Measurements from ENCODE around the gene ECPAS. TPM values are rescaled to one million over a fixed set of nuclear protein-coding genes. Genes with fewer than 3 reads are reported as not detected.

ECPAS gene
- total and polyA plus RNA-seq, 2 donors (not counting 1 experiment from before 2014, with no cell fraction given), result 12.9 to 69.5 TPM

DNA sequence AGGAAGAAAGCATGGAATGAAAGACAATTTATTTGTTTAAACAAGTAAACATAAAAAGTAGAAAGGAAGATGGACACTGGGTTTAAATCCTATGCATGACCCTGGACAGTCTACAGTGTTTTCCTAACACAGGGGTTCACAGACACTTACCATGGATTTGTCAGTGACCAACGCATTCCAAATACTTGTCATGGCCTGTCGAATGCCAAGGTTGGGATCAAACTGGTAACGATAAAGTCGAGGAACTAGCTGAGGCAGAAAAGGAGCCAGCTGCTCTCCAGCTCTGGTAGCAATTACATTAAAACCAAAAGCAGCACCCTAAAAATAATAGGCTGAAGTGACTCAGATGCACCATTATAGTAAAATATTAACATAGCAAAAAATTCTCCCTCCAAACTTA lies 94.8 kb downstream of the ECPAS start:
- H3K4me3 Mint-ChIP-seq, result no peak overlapping the region
- Histone ChIP-seq H3K27ac (ENCODE audit: low read length in 2 of 2) (no peak overlapping the region), H4K20me1 (ENCODE audit: control insufficient read depth, insufficient read depth, low read length, poor library complexity, severe bottlenecking) (no peaks in the 10 kb centered on the region), H3K9ac (ENCODE audit: low read length) (no peak overlapping the region), H3K27me3 (replicated peaks in 1 of 4; ENCODE audit: control extremely low read depth in 1 of 4, control insufficient read depth in 3 of 4, insufficient read depth in 4 of 4, low read length in 3 of 4) (no peaks in the 10 kb centered on the region), H3K4me2 (replicated peaks; ENCODE audit: low read depth, low read length, poor library complexity, severe bottlenecking) (no peak overlapping the region), H2AFZ (ENCODE audit: insufficient read depth, low read depth, low read length, poor library complexity, severe bottlenecking) (no peak overlapping the region), H3K9me3 (ENCODE audit: control extremely low read depth in 1 of 3, control insufficient read depth in 2 of 3, insufficient read depth in 1 of 3, low read length in 2 of 3) (no peaks in the 10 kb centered on the region), H3K79me2 (ENCODE audit: control insufficient read depth, insufficient read depth, low read length) (no peaks in the 10 kb centered on the region), H3K4me1 (ENCODE audit: control insufficient read depth in 2 of 2, insufficient read depth in 2 of 2, low read length in 2 of 2) (no peaks in the 10 kb centered on the region), H3K4me3 (ENCODE audit: control extremely low read depth in 1 of 5, extremely low read depth in 1 of 5, insufficient read depth in 1 of 5, low read depth in 2 of 5, low read length in 4 of 5) (no peak overlapping the region), H3K36me3 (replicated peaks in 1 of 2; ENCODE audit: control extremely low read depth in 1 of 2, control insufficient read depth in 1 of 2, extremely low read depth in 1 of 2, insufficient read depth in 2 of 2, low read length in 1 of 2) (peaks cover 2 to 64% of the 10 kb centered on the region in 2 experiments)
- DNase-seq, result no peak
- WGBS (ENCODE audit: insufficient coverage), result 100% methylated on average over 2 of the region's 4 CpGs
- no peaks in the 10 kb centered on the region for H3K9me3 Mint-ChIP-seq (ENCODE audit: insufficient read depth)
- TF ChIP-seq, protein P1, sequence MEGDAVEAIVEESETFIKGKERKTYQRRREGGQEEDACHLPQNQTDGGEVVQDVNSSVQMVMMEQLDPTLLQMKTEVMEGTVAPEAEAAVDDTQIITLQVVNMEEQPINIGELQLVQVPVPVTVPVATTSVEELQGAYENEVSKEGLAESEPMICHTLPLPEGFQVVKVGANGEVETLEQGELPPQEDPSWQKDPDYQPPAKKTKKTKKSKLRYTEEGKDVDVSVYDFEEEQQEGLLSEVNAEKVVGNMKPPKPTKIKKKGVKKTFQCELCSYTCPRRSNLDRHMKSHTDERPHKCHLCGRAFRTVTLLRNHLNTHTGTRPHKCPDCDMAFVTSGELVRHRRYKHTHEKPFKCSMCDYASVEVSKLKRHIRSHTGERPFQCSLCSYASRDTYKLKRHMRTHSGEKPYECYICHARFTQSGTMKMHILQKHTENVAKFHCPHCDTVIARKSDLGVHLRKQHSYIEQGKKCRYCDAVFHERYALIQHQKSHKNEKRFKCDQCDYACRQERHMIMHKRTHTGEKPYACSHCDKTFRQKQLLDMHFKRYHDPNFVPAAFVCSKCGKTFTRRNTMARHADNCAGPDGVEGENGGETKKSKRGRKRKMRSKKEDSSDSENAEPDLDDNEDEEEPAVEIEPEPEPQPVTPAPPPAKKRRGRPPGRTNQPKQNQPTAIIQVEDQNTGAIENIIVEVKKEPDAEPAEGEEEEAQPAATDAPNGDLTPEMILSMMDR (IDR thresholded peaks at IDR 0.05), result no peak
- no peak for TF ChIP-seq EZH2 (IDR thresholded peaks at IDR 0.05; ENCODE audit: borderline replicate concordance, insufficient read depth, low read depth, low read length, poor library complexity, severe bottlenecking)
- POLR2A ChIA-PET, result no interaction called here
- ATAC-seq (ENCODE audit: low read depth), result no peak
- H3K27me3 Mint-ChIP-seq, result no peaks in the 10 kb centered on the region
- intact Hi-C loops (cut with micrococcal nuclease), result no loop called here
- CTCF ChIA-PET, result no interaction called here
- H3K4me1 Mint-ChIP-seq, result no peaks in the 10 kb centered on the region
- H3K27ac Mint-ChIP-seq, result no peak overlapping the region

DNA sequence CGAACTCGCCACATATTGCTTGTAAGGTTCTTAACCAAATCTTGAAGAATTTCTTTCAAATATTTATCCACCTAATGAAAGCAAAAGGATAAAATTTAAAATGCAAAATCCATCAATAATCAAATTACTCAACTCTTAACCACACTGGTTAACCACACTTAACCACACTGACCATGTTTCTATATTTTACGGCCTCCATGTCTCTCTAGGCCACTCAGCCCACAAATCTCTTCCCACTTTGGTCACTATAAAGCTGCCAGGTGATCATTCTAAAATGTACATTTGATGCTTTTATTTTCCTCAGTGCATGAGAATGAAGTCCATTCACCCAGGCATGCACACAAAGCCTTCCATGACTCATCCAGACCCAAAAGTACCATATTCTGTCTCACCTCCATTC lies 97.8 kb downstream of the ECPAS start:
- intact Hi-C loops (cut with micrococcal nuclease), result no loop called here
- H2AFZ ChIP-seq (ENCODE audit: insufficient read depth, low read depth, low read length, poor library complexity, severe bottlenecking), result no peak overlapping the region
- H3K4me1 ChIP-seq (ENCODE audit: control insufficient read depth in 2 of 2, insufficient read depth in 2 of 2, low read length in 2 of 2), result no peaks in the 10 kb centered on the region
- ATAC-seq (ENCODE audit: low read depth) (no peak), DNase-seq (no peak)
- no peaks in the 10 kb centered on the region for H3K27me3 ChIP-seq (replicated peaks in 1 of 4; ENCODE audit: control extremely low read depth in 1 of 4, control insufficient read depth in 3 of 4, insufficient read depth in 4 of 4, low read length in 3 of 4)
- H3K27ac ChIP-seq (ENCODE audit: low read length in 2 of 2), result no peak overlapping the region
- H3K27ac Mint-ChIP-seq, result no peak overlapping the region
- TF ChIP-seq, protein P1 (IDR thresholded peaks at IDR 0.05), result no peak
- no peak for TF ChIP-seq EZH2 (IDR thresholded peaks at IDR 0.05; ENCODE audit: borderline replicate concordance, insufficient read depth, low read depth, low read length, poor library complexity, severe bottlenecking)
- no peaks in the 10 kb centered on the region for H3K27me3 Mint-ChIP-seq
- WGBS (ENCODE audit: insufficient coverage), result 57% methylated on average over 1 of the region's 3 CpGs
- H3K9ac ChIP-seq (ENCODE audit: low read length), result no peak overlapping the region
- H3K9me3 ChIP-seq (ENCODE audit: control extremely low read depth in 1 of 3, control insufficient read depth in 2 of 3, insufficient read depth in 1 of 3, low read length in 2 of 3), result no peaks in the 10 kb centered on the region
- no peak overlapping the region for H3K4me3 Mint-ChIP-seq
- H3K4me1 Mint-ChIP-seq, result no peaks in the 10 kb centered on the region
- POLR2A ChIA-PET, result no interaction called here
- no peak overlapping the region for H3K4me3 ChIP-seq (ENCODE audit: control extremely low read depth in 1 of 5, extremely low read depth in 1 of 5, insufficient read depth in 1 of 5, low read depth in 2 of 5, low read length in 4 of 5)
- H3K36me3 ChIP-seq (replicated peaks in 1 of 2; ENCODE audit: control extremely low read depth in 1 of 2, control insufficient read depth in 1 of 2, extremely low read depth in 1 of 2, insufficient read depth in 2 of 2, low read length in 1 of 2), result peaks cover 8 to 72% of the 10 kb centered on the region in 2 experiments
- H3K79me2 ChIP-seq (ENCODE audit: control insufficient read depth, insufficient read depth, low read length), result no peaks in the 10 kb centered on the region
- no peak overlapping the region for H3K4me2 ChIP-seq (replicated peaks; ENCODE audit: low read depth, low read length, poor library complexity, severe bottlenecking)
- CTCF ChIA-PET, result no interaction called here
- no peaks in the 10 kb centered on the region for H4K20me1 ChIP-seq (ENCODE audit: control insufficient read depth, insufficient read depth, low read length, poor library complexity, severe bottlenecking)
- H3K9me3 Mint-ChIP-seq (ENCODE audit: insufficient read depth), result no peaks in the 10 kb centered on the region

All from B cell (primary cell).